Measurements from ENCODE around the gene ZNF638.
A peak's percentile ranks its signal among the peaks of the same experiment; 100 is the strongest.

The ZNF638 gene

DNA sequence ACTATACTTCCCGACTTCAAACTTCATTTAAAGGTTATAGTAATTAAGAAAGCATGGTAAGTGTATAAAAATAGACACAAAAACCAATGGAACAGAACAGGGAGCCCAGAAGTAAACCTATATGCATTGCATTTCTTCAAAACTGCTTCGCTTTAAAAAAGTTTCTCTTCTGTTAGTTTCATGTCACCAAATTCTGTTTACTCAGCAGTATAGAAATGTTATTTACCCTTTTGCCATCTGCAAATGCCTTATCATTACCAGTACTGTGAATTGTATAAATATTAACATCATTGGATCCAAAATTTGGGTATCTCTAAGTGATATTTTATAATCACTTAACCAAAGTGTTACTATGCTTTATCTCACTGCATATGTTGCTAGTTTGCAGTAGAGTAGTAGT is 45.9 kb upstream of the ZNF638 start:
- H3K9me3 ChIP-seq = no peaks in the 10 kb centered on the region
- H3K27me3 ChIP-seq = no peaks in the 10 kb centered on the region
- intact Hi-C loops (cut with DNase I; ENCODE audit: low total_unique reads) = no loop called here
- TF ChIP-seq, protein P1, sequence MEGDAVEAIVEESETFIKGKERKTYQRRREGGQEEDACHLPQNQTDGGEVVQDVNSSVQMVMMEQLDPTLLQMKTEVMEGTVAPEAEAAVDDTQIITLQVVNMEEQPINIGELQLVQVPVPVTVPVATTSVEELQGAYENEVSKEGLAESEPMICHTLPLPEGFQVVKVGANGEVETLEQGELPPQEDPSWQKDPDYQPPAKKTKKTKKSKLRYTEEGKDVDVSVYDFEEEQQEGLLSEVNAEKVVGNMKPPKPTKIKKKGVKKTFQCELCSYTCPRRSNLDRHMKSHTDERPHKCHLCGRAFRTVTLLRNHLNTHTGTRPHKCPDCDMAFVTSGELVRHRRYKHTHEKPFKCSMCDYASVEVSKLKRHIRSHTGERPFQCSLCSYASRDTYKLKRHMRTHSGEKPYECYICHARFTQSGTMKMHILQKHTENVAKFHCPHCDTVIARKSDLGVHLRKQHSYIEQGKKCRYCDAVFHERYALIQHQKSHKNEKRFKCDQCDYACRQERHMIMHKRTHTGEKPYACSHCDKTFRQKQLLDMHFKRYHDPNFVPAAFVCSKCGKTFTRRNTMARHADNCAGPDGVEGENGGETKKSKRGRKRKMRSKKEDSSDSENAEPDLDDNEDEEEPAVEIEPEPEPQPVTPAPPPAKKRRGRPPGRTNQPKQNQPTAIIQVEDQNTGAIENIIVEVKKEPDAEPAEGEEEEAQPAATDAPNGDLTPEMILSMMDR (IDR thresholded peaks at IDR 0.05) = no peak
- no peak overlapping the region for H3K27ac ChIP-seq
- no peaks in the 10 kb centered on the region for H3K4me1 ChIP-seq
- DNase-seq = no peak
- H3K36me3 ChIP-seq = no peaks in the 10 kb centered on the region
- H3K4me3 ChIP-seq = no peak overlapping the region

GRCh38 chr2:71291398-71291797 is 40.2 kb upstream of the ZNF638 start:
- Histone ChIP-seq H3K27ac (no peak overlapping the region), H3K27me3 (no peaks in the 10 kb centered on the region), H3K36me3 (no peaks in the 10 kb centered on the region), H3K4me3 (no peak overlapping the region), H3K4me1 (peaks cover 0 to 4% (median 0%) of the 10 kb centered on the region in 4 donors), H3K9me3 (no peaks in the 10 kb centered on the region)
- no peak for DNase-seq
- TF ChIP-seq, protein P1 (IDR thresholded peaks at IDR 0.05) = no peak
- intact Hi-C loops (cut with DNase I; ENCODE audit: low total_unique reads) = no loop called here

DNA sequence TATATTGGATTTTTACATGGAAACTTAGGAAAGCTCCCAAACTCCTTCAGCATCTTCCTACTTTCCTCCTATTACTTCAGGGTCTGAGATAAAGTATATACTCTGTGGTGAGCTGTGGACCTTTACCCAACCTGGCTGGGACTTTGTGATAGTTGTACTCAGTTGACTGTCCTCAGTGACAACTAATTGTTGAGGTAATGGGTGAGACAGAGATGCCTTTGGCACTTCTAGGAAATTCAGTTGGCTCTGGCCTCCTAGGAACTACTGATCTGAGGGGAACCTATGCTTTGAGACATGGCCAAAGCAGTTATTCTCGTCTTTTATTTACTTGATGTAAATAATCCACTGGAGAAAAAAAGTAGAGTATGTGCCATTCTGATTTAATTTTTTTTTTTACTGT is 39.4 kb upstream of the ZNF638 start:
- no peaks in the 10 kb centered on the region for H3K36me3 ChIP-seq
- H3K27ac ChIP-seq = no peak overlapping the region
- no peak overlapping the region for H3K4me3 ChIP-seq
- TF ChIP-seq, protein P1 (IDR thresholded peaks at IDR 0.05) = no peak
- no peak for DNase-seq
- no peaks in the 10 kb centered on the region for H3K9me3 ChIP-seq
- intact Hi-C loops (cut with DNase I; ENCODE audit: low total_unique reads) = no loop called here
- no peaks in the 10 kb centered on the region for H3K27me3 ChIP-seq
- H3K4me1 ChIP-seq = peaks cover 0 to 4% (median 0%) of the 10 kb centered on the region in 4 donors

DNA sequence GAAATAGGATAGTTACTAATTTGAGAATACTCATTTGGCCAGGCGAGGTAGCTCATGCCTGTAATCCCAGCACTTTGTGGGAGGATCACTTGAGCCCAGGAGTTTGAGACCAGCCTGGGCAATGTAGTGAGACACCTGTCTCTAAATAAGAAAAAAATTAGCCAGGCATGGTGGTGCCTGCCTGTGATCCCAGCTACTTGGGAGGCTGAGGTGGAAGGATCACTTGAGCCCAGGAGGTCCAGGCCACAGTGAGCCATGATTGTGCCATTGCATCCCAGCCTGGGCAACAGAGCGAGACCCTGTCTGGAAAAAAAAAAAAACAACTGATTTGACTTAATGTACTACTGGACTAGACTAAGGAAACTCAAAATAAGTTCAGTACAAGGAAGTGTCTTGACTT is 32.7 kb upstream of the ZNF638 start:
- Histone ChIP-seq H3K27ac (no peak overlapping the region), H3K4me3 (no peak overlapping the region), H3K9me3 (no peaks in the 10 kb centered on the region), H3K27me3 (no peaks in the 10 kb centered on the region), H3K4me1 (no peaks in the 10 kb centered on the region), H3K36me3 (no peaks in the 10 kb centered on the region)
- DNase-seq = no peak
- TF ChIP-seq, protein P1 (IDR thresholded peaks at IDR 0.05) = no peak
- intact Hi-C loops (cut with DNase I; ENCODE audit: low total_unique reads) = loop anchor here (5.0 kb wide), 1 partner anchor 213 kb away; no protein-coding TSS in a partner anchor

DNA sequence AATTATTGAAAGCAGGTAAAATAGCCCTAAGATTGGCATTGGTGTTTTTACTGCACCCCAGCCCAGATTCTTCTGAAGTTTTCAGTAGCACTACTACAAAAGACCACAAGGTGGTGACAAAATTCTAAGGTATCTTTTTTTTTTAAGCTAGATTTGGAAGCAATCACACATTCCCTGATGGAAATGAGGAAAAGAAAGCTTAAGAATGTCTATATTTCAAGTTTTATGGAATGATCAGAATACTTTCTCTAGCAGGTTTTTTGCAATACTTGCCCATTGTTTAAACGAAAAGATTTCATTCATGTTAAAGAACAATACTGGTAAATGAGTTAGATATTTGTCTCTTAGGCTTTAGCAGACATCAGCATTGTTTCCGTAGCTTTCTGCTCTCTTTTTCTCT is 32.1 kb upstream of the ZNF638 start:
- intact Hi-C loops (cut with DNase I; ENCODE audit: low total_unique reads) = loop anchor here (5.0 kb wide), 1 partner anchor 213 kb away; no protein-coding TSS in a partner anchor

More for the DNA sequence above, 32.1 kb upstream of the ZNF638 start:
- no peak overlapping the region for H3K27ac ChIP-seq
- no peak overlapping the region for H3K4me3 ChIP-seq
- H3K27me3 ChIP-seq = no peaks in the 10 kb centered on the region
- TF ChIP-seq, protein P1 (IDR thresholded peaks at IDR 0.05) = peak; percentile 71 to 77
- H3K36me3 ChIP-seq = no peaks in the 10 kb centered on the region
- no peak for DNase-seq
- no peaks in the 10 kb centered on the region for H3K9me3 ChIP-seq
- no peaks in the 10 kb centered on the region for H3K4me1 ChIP-seq
